ENCODE results near the gene TBC1D10A.

The TBC1D10A gene

GRCh38 chr22:30314915-30315314 lies 11.8 kb downstream of the TBC1D10A start:
- no peak overlapping the region for H3K9ac ChIP-seq (ENCODE audit: low read depth, low read length)
- H3K36me3 ChIP-seq (ENCODE audit: insufficient read depth, low read depth, low read length) = no peaks in the 10 kb centered on the region
- H3K4me1 ChIP-seq (ENCODE audit: insufficient read depth, low read length) = no peaks in the 10 kb centered on the region
- H3K4me3 ChIP-seq (ENCODE audit: low read length) = no peak overlapping the region
- H3K9me3 ChIP-seq (ENCODE audit: insufficient read depth, low read depth, low read length) = no peaks in the 10 kb centered on the region
- no peaks in the 10 kb centered on the region for H3K27me3 ChIP-seq (ENCODE audit: insufficient read depth, low read length)
- no peak overlapping the region for H3K27ac ChIP-seq (ENCODE audit: low read length)

GRCh38 chr22:30313527-30314363 lies 13.0 kb downstream of the TBC1D10A start:
- H3K27ac ChIP-seq (ENCODE audit: low read length) = no peak overlapping the region
- no peak overlapping the region for H3K4me3 ChIP-seq (ENCODE audit: low read length)
- H3K27me3 ChIP-seq (ENCODE audit: insufficient read depth, low read length) = no peaks in the 10 kb centered on the region
- H3K9me3 ChIP-seq (ENCODE audit: insufficient read depth, low read depth, low read length) = no peaks in the 10 kb centered on the region
- H3K4me1 ChIP-seq (ENCODE audit: insufficient read depth, low read length) = no peaks in the 10 kb centered on the region
- no peaks in the 10 kb centered on the region for H3K36me3 ChIP-seq (ENCODE audit: insufficient read depth, low read depth, low read length)
- H3K9ac ChIP-seq (ENCODE audit: low read depth, low read length) = no peak overlapping the region

GRCh38 chr22:30312053-30312452 lies 14.7 kb downstream of the TBC1D10A start:
- H3K27ac ChIP-seq (ENCODE audit: low read length) = no peak overlapping the region
- no peak overlapping the region for H3K9ac ChIP-seq (ENCODE audit: low read depth, low read length)
- H3K4me3 ChIP-seq (ENCODE audit: low read length) = no peak overlapping the region
- H3K9me3 ChIP-seq (ENCODE audit: insufficient read depth, low read depth, low read length) = no peaks in the 10 kb centered on the region
- H3K27me3 ChIP-seq (ENCODE audit: insufficient read depth, low read length) = no peaks in the 10 kb centered on the region
- no peaks in the 10 kb centered on the region for H3K36me3 ChIP-seq (ENCODE audit: insufficient read depth, low read depth, low read length)
- no peaks in the 10 kb centered on the region for H3K4me1 ChIP-seq (ENCODE audit: insufficient read depth, low read length)

GRCh38 chr22:30310881-30311771 lies 15.6 kb downstream of the TBC1D10A start:
- Histone ChIP-seq H3K27me3 (ENCODE audit: insufficient read depth, low read length) (no peaks in the 10 kb centered on the region), H3K27ac (ENCODE audit: low read length) (no peak overlapping the region), H3K4me3 (ENCODE audit: low read length) (no peak overlapping the region), H3K9me3 (ENCODE audit: insufficient read depth, low read depth, low read length) (no peaks in the 10 kb centered on the region), H3K9ac (ENCODE audit: low read depth, low read length) (no peak overlapping the region), H3K4me1 (ENCODE audit: insufficient read depth, low read length) (no peaks in the 10 kb centered on the region), H3K36me3 (ENCODE audit: insufficient read depth, low read depth, low read length) (no peaks in the 10 kb centered on the region)

- Histone ChIP-seq H3K4me1 (ENCODE audit: insufficient read depth, low read length) (no peaks in the 10 kb centered on the region), H3K27me3 (ENCODE audit: insufficient read depth, low read length) (no peaks in the 10 kb centered on the region), H3K4me3 (ENCODE audit: low read length) (no peak overlapping the region), H3K27ac (ENCODE audit: low read length) (no peak overlapping the region), H3K36me3 (ENCODE audit: insufficient read depth, low read depth, low read length) (no peaks in the 10 kb centered on the region), H3K9ac (ENCODE audit: low read depth, low read length) (no peak overlapping the region), H3K9me3 (ENCODE audit: insufficient read depth, low read depth, low read length) (no peaks in the 10 kb centered on the region)
Observed at GRCh38 chr22:30309951-30310741, 16.6 kb downstream of the TBC1D10A start.

- Histone ChIP-seq H3K27me3 (ENCODE audit: insufficient read depth, low read length) (no peaks in the 10 kb centered on the region), H3K4me1 (ENCODE audit: insufficient read depth, low read length) (no peaks in the 10 kb centered on the region), H3K9ac (ENCODE audit: low read depth, low read length) (no peak overlapping the region), H3K27ac (ENCODE audit: low read length) (no peak overlapping the region), H3K4me3 (ENCODE audit: low read length) (no peak overlapping the region), H3K36me3 (ENCODE audit: insufficient read depth, low read depth, low read length) (no peaks in the 10 kb centered on the region), H3K9me3 (ENCODE audit: insufficient read depth, low read depth, low read length) (no peaks in the 10 kb centered on the region)
Observed at GRCh38 chr22:30308518-30309230, 18.1 kb downstream of the TBC1D10A start.

GRCh38 chr22:30308093-30308492 lies 18.6 kb downstream of the TBC1D10A start:
- no peak overlapping the region for H3K4me3 ChIP-seq (ENCODE audit: low read length)
- H3K27me3 ChIP-seq (ENCODE audit: insufficient read depth, low read length) = no peaks in the 10 kb centered on the region
- H3K9ac ChIP-seq (ENCODE audit: low read depth, low read length) = no peak overlapping the region
- H3K4me1 ChIP-seq (ENCODE audit: insufficient read depth, low read length) = no peaks in the 10 kb centered on the region
- H3K9me3 ChIP-seq (ENCODE audit: insufficient read depth, low read depth, low read length) = no peaks in the 10 kb centered on the region
- H3K36me3 ChIP-seq (ENCODE audit: insufficient read depth, low read depth, low read length) = no peaks in the 10 kb centered on the region
- no peak overlapping the region for H3K27ac ChIP-seq (ENCODE audit: low read length)

GRCh38 chr22:30307041-30307574 lies 19.6 kb downstream of the TBC1D10A start:
- Histone ChIP-seq H3K4me1 (ENCODE audit: insufficient read depth, low read length) (no peaks in the 10 kb centered on the region), H3K9ac (ENCODE audit: low read depth, low read length) (no peak overlapping the region), H3K27ac (ENCODE audit: low read length) (no peak overlapping the region)

GRCh38 chr22:30306627-30307011 lies 20.1 kb downstream of the TBC1D10A start:
- no peaks in the 10 kb centered on the region for H3K9me3 ChIP-seq (ENCODE audit: insufficient read depth, low read depth, low read length)
- H3K4me1 ChIP-seq (ENCODE audit: insufficient read depth, low read length) = no peaks in the 10 kb centered on the region
- H3K4me3 ChIP-seq (ENCODE audit: low read length) = no peak overlapping the region
- H3K9ac ChIP-seq (ENCODE audit: low read depth, low read length) = no peak overlapping the region
- no peaks in the 10 kb centered on the region for H3K27me3 ChIP-seq (ENCODE audit: insufficient read depth, low read length)
- H3K27ac ChIP-seq (ENCODE audit: low read length) = no peak overlapping the region
- H3K36me3 ChIP-seq (ENCODE audit: insufficient read depth, low read depth, low read length) = no peaks in the 10 kb centered on the region

More at GRCh38 chr22:30307041-30307574, 19.6 kb downstream of the TBC1D10A start:
- Histone ChIP-seq H3K36me3 (ENCODE audit: insufficient read depth, low read depth, low read length) (no peaks in the 10 kb centered on the region), H3K27me3 (ENCODE audit: insufficient read depth, low read length) (no peaks in the 10 kb centered on the region), H3K9me3 (ENCODE audit: insufficient read depth, low read depth, low read length) (no peaks in the 10 kb centered on the region), H3K4me3 (ENCODE audit: low read length) (no peak overlapping the region)

GRCh38 chr22:30305906-30306626 lies 20.7 kb downstream of the TBC1D10A start:
- no peaks in the 10 kb centered on the region for H3K27me3 ChIP-seq (ENCODE audit: insufficient read depth, low read length)
- no peak overlapping the region for H3K9ac ChIP-seq (ENCODE audit: low read depth, low read length)
- no peaks in the 10 kb centered on the region for H3K9me3 ChIP-seq (ENCODE audit: insufficient read depth, low read depth, low read length)
- no peak overlapping the region for H3K4me3 ChIP-seq (ENCODE audit: low read length)
- no peaks in the 10 kb centered on the region for H3K36me3 ChIP-seq (ENCODE audit: insufficient read depth, low read depth, low read length)
- H3K27ac ChIP-seq (ENCODE audit: low read length) = no peak overlapping the region
- no peaks in the 10 kb centered on the region for H3K4me1 ChIP-seq (ENCODE audit: insufficient read depth, low read length)
